HAP-1 (cell line): Measurements from ENCODE around the gene ACHE.
A peak's percentile ranks its signal among the peaks of the same experiment; 100 is the strongest.

ENCODE experiments used
- DNase-seq, 2 experiments: peaks; one replicate each; pipeline ENCODE4 v3.0.0-alpha.2; 2016 to 2020; ENCODE audit warnings: low spot score in 2 of 2
- H3K27me3 ChIP-seq: fragments of 250-450 bp; sonication (Bioruptor Pico); 2 replicates; pipeline ENCODE4 v1.5.1; 2020; ENCODE audit warnings: low read depth, mild to moderate bottlenecking, moderate library complexity
- H3K36me3 ChIP-seq: fragments of 250-450 bp; sonication (Bioruptor Pico); replicated peaks from 2 replicates; pipeline ENCODE4 v1.5.1; 2020; ENCODE audit warnings: mild to moderate bottlenecking
- H3K4me1 ChIP-seq: fragments of 250-450 bp; sonication (Bioruptor Pico); 2 replicates; pipeline ENCODE4 v1.5.1; 2020; ENCODE audit warnings: mild to moderate bottlenecking
- H3K4me3 ChIP-seq: fragments of 250-450 bp; sonication (Bioruptor Pico); 2 replicates; pipeline ENCODE4 v1.5.1; 2020; ENCODE audit warnings: mild to moderate bottlenecking, moderate library complexity
- H3K9me3 ChIP-seq: fragments of 250-450 bp; sonication (Bioruptor Pico); 2 replicates; pipeline ENCODE4 v1.5.1; 2020; ENCODE audit warnings: mild to moderate bottlenecking, moderate library complexity
- in situ Hi-C: fragments of 300-500 bp; cut with MboI; formaldehyde crosslinking; loops from 3 replicates; pipeline ENCODE4 v1.14.3; 2020; ENCODE audit warnings: low sequenced_read_pairs, inconsistent platforms, mixed read lengths

The ACHE gene

GRCh38 chr7:100893318-100893895 is 2.3 kb downstream of the ACHE start:
- Histone ChIP-seq H3K36me3 (peaks cover 9% of the 10 kb centered on the region), H3K4me3 (no peak overlapping the region), H3K9me3 (no peaks in the 10 kb centered on the region), H3K4me1 (peaks cover 16% of the 10 kb centered on the region), H3K27me3 (peaks cover 4% of the 10 kb centered on the region; the same call in 1 of the 2 replicates)
- in situ Hi-C loops, result loop anchor here (5.0 to 10.0 kb wide), 2 partner anchors 169 to 401 kb away; no protein-coding TSS in a partner anchor
- DNase-seq, result no peak

GRCh38 chr7:100892364-100893317 is 3.0 kb downstream of the ACHE start:
- DNase-seq, result no peak
- Histone ChIP-seq H3K9me3 (no peaks in the 10 kb centered on the region), H3K36me3 (peaks cover 16% of the 10 kb centered on the region), H3K4me3 (no peak overlapping the region), H3K27me3 (peaks cover 4% of the 10 kb centered on the region; the same call in 1 of the 2 replicates), H3K4me1 (peaks cover 19% of the 10 kb centered on the region)
- in situ Hi-C loops, result loop anchor here (5.0 to 10.0 kb wide), 2 partner anchors 170 to 402 kb away; no protein-coding TSS in a partner anchor

GRCh38 chr7:100891568-100892247 is 4.0 kb downstream of the ACHE start:
- no peak for DNase-seq
- H3K4me1 ChIP-seq, result peaks cover 19% of the 10 kb centered on the region
- H3K27me3 ChIP-seq, result peaks cover 4% of the 10 kb centered on the region; the same call in 1 of the 2 replicates
- no peaks in the 10 kb centered on the region for H3K9me3 ChIP-seq
- peaks cover 26% of the 10 kb centered on the region for H3K36me3 ChIP-seq
- H3K4me3 ChIP-seq, result no peak overlapping the region
- in situ Hi-C loops, result loop anchor here (5.0 to 10.0 kb wide), 2 partner anchors 171 to 403 kb away; no protein-coding TSS in a partner anchor

DNA sequence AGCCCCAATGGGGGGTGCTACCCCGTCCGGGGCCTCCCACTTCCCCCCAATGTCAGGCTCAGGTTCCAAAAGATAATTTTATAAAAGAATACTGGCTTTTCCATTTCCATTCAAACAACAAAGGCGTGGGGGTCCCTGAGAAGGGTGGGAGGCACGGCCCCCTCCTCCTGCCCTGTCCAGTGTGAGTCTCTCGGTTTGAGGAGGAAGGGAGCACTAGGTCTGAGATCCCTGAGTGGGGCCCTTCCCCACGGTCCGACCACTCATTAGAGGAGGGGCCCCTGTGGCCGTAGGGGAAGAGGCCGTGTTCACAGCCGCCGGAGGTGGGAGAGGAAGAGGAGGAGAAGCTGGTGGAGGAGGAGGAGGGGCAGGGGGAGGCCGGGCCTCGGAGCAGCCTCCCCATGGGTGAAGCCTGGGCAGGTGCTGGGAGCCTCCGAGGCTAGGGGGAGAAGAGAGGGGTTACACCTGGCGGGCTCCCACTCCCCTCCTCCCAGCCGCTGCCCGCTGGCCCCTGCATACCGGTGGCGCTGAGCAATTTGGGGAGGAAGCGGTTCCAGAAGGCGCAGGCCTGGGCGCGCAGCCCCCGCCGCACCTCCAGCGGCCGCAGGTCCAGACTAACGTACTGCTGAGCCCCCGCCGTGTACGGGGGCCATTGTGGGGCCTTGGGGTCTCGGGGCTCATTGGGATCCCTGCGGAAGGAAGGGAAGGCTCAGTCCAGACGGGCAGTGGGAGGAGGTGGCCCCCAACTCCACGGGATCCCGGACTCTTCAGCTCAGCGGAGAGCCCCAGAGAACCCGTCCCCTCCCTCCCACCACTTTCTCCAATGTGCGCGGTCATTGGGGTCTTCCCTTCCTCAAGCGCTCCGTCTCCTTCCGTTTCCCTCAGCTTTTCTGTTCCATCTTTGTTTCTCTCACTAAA is 4.8 kb downstream of the ACHE start:
- no peaks in the 10 kb centered on the region for H3K27me3 ChIP-seq
- in situ Hi-C loops, result loop anchor here (5.0 to 10.0 kb wide), 2 partner anchors 171 to 404 kb away; no protein-coding TSS in a partner anchor
- H3K36me3 ChIP-seq, result peaks cover 34% of the 10 kb centered on the region
- H3K4me1 ChIP-seq, result peaks cover 15% of the 10 kb centered on the region
- H3K4me3 ChIP-seq, result peak overlapping the region; percentile 59
- no peaks in the 10 kb centered on the region for H3K9me3 ChIP-seq
- DNase-seq, result no peak

DNA sequence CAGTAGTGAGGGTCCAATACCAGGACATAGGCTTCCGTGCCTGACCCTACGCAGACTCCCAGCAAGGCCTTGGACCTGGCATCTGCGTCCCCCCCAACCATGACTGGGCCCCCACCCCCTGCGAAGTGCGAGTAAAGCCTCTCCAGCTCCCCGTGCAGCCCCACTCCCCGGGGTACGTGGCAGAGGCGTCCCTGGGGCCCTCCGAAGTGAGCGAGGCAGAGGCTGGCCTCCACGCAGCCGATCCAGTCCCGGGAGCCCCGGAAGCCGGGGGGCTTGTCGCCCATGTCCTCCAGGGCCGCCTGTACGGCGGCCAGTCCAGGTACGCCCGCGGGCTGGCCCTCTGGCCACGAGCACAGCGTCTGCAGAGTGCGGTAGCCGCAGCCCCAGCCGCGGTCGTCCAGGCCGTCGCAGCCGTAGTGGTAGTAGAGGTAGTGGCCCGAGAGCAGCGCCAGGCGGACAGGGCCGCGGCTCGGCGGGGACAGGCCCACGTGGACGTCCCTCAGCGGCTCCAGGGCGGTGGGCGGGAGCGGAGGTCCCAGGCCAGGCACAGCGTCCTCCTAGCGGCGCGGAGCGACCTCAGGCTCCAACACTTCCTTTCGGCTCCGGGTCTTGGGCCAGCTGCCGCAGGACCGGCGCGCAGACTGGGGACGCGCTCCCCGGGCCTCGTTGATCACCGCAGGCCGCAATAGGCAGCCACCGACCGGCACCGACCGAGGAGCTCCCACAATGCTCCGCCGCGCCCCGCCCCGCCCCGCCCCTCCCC is 6.5 kb downstream of the ACHE start, which contains the start of gene UFSP1:
Gene UFSP1 (minus strand): TSS at position 728 of the 763 bp plus-strand sequence. CDS start 444 bp downstream, at position 284.
- Histone ChIP-seq H3K4me3 (peak within 1 kb of the TSS; percentile 59), H3K36me3 (peaks cover 51% of the 10 kb centered on the region), H3K27me3 (no peaks in the 10 kb centered on the region), H3K4me1 (peaks cover 15% of the 10 kb centered on the region), H3K9me3 (no peaks in the 10 kb centered on the region)
- no peak for DNase-seq
- in situ Hi-C loops, result no loop called here

DNA sequence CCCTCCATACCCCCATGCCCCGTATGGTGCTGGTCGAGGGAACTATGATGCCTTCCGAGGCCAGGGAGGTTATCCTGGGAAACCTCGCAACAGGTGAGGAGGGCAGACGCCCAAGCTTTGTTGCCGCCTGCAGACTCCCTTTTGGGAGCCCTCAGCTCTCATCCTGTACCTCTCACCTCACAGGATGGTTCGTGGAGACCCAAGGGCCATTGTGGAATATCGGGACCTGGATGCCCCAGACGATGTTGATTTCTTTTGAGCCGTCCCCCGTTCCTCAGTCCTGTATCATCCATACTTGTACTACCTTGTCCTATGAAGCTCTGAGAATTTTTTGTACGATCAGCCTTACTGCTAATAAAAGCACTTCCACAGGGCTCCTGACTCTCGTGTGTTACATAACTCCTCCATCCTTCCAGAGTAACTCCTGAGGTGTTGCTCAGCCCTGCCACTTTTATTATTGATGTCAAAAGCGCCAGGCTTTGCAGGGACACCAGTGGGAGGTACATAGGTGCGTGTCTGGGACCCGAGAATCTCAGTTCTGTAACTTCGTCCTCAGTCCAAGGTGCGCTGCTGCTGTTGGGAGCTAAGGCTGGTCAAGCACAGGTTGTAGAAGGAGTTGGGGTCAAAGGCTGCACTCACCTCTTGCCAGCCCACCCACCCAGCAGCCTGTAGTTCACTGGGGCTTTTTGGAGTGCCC is 7.2 kb downstream of the ACHE start:
- peaks cover 58% of the 10 kb centered on the region for H3K36me3 ChIP-seq
- H3K27me3 ChIP-seq, result no peaks in the 10 kb centered on the region
- no peaks in the 10 kb centered on the region for H3K9me3 ChIP-seq
- peaks cover 15% of the 10 kb centered on the region for H3K4me1 ChIP-seq
- peak overlapping the region; percentile 59 for H3K4me3 ChIP-seq
- in situ Hi-C loops, result no loop called here
- no peak for DNase-seq

DNA sequence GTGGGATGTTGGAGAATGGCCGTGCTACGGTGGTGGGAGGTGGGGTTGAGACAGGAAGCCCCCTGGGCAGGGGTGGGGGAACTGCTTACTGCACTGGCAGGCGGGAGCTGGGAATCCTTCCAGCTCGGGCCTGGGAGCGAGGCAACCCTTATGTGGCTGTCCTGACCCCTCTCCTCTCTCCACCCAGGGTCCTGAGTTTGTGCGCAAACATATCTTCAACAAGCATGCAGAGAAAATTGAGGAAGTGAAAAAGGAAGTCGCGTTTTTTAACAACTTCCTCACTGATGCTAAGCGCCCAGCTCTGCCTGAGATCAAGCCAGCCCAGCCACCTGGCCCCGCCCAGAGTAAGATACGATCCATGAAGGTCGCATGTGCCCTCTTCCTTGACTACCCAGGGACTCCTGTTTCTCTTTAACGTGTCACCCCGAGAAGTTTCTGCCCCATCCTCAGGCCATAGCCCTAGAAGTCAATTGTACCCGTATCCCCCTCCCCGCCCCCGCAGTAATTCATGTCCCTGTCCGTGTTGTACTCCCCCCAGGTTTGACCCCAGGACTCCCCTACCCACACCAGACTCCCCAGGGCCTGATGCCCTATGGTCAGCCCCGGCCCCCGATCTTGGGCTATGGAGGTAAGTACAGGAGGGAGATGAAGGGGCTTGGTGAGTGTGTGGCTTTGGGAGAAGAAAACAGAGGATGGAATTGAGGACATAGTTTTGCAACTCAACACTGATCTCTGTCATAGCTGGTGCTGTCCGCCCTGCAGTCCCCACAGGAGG is 8.0 kb downstream of the ACHE start:
- no peak overlapping the region; the same call in 1 of the 2 replicates for H3K4me3 ChIP-seq
- no peak for DNase-seq
- in situ Hi-C loops, result no loop called here
- no peaks in the 10 kb centered on the region for H3K9me3 ChIP-seq
- H3K27me3 ChIP-seq, result no peaks in the 10 kb centered on the region
- H3K4me1 ChIP-seq, result peaks cover 15% of the 10 kb centered on the region
- H3K36me3 ChIP-seq, result peaks cover 65% of the 10 kb centered on the region

GRCh38 chr7:100886936-100887515 is 8.7 kb downstream of the ACHE start:
- DNase-seq, result no peak
- Histone ChIP-seq H3K9me3 (no peaks in the 10 kb centered on the region), H3K36me3 (peaks cover 70% of the 10 kb centered on the region), H3K4me1 (peaks cover 15% of the 10 kb centered on the region), H3K4me3 (no peak overlapping the region), H3K27me3 (no peaks in the 10 kb centered on the region)
- in situ Hi-C loops, result no loop called here

DNA sequence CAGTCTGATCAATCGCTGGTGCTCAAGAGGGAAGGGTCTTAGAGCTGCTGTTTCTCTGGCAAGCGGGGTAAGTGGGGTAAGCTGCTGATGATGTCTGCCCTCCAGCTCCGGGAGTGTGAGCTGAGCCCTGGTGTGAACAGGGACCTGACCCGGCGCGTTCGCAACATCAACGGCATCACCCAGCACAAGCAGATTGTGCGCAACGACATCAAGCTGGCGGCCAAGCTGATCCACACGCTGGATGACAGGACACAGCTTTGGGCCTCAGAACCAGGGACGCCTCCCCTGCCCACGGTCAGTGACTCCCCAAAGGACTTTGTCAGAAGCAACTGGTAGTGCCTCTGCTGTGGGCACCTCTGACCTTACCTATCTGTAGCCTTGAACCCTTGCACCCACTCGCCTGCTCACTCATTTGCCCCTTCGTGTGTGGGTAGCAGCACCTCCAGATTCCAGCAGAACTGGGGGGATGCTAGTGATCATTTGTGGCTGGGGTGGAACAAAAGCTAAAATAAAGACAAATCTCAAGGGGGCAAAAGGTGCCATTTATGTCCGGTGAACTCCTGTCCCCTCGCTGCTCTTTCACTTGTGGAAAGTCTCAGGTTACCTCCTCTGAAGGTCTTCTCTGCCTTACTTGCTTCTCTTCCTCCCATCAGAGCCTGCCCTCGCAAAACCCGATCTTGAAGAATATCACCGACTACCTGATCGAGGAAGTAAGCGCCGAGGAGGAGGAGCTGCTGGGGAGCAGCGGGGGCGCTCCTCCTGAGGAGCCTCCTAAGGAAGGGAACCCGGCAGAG is 9.3 kb downstream of the ACHE start:
- peaks cover 15% of the 10 kb centered on the region for H3K4me1 ChIP-seq
- in situ Hi-C loops, result no loop called here
- H3K4me3 ChIP-seq, result no peak overlapping the region
- no peaks in the 10 kb centered on the region for H3K27me3 ChIP-seq
- H3K9me3 ChIP-seq, result no peaks in the 10 kb centered on the region
- peaks cover 77% of the 10 kb centered on the region for H3K36me3 ChIP-seq
- no peak for DNase-seq

GRCh38 chr7:100885440-100886141 is 10.1 kb downstream of the ACHE start:
- in situ Hi-C loops, result no loop called here
- H3K4me1 ChIP-seq, result peaks cover 14% of the 10 kb centered on the region
- H3K27me3 ChIP-seq, result no peaks in the 10 kb centered on the region
- no peak for DNase-seq
- H3K36me3 ChIP-seq, result peaks cover 83% of the 10 kb centered on the region
- no peak overlapping the region for H3K4me3 ChIP-seq
- H3K9me3 ChIP-seq, result no peaks in the 10 kb centered on the region
